Lung (tissue), 12 donors: ENCODE data around the gene PCDHA4. TPM values are rescaled to one million over a fixed set of nuclear protein-coding genes. Genes with fewer than 3 reads are reported as not detected.
"Not testable (repeated sequence)": the region's sequence is repeated elsewhere in the genome, so short reads cannot be mapped to it uniquely, and the experiment has no call there.

Experiments
- ATAC-seq: fragments of 200-7000 bp; cut with Tn5 transposase; one replicate; pipeline ENCODE4 v1.9.1; 2020; ENCODE audit warnings: moderate number of reproducible peaks; ENCODE audit not compliant: insufficient read depth, low FRiP score
- DNase-seq, 3 donors: peaks; one replicate each; pipeline ENCODE4 v3.0.0-alpha.2; 2013 to 2017
- H3K27ac ChIP-seq, 2 donors: one replicate each; pipeline ENCODE4 v1.5.1; 2013; ENCODE audit warnings: mild to moderate bottlenecking in 2 of 2, moderate library complexity in 2 of 2, control low read depth in 1 of 2, inconsistent platforms in 1 of 2, low read depth in 1 of 2, low read length in 1 of 2
- H3K27me3 ChIP-seq, 3 donors: one replicate each; pipeline ENCODE4 v1.5.1; 2013; ENCODE audit warnings: low read length in 2 of 3; ENCODE audit not compliant: control insufficient read depth in 3 of 3, insufficient read depth in 3 of 3
- H3K36me3 ChIP-seq, 4 donors: one replicate each; pipeline ENCODE4 v1.5.1; 2013; ENCODE audit warnings: low read length in 4 of 4, mild to moderate bottlenecking in 1 of 4, moderate library complexity in 1 of 4; ENCODE audit not compliant: control insufficient read depth in 4 of 4, insufficient read depth in 4 of 4
- H3K4me1 ChIP-seq, 5 donors: one replicate each; pipeline ENCODE4 v1.5.1; 2013; ENCODE audit warnings: low read length in 5 of 5, mild to moderate bottlenecking in 2 of 5, moderate library complexity in 1 of 5; ENCODE audit not compliant: control insufficient read depth in 5 of 5, insufficient read depth in 5 of 5
- H3K4me3 ChIP-seq: one replicate; pipeline ENCODE4 v1.5.1; 2013; ENCODE audit warnings: mild to moderate bottlenecking, control low read depth, moderate library complexity
- H3K9ac ChIP-seq, 2 donors: one replicate each; pipeline ENCODE4 v1.5.1; 2013; ENCODE audit warnings: low read length in 2 of 2, control low read depth in 1 of 2; ENCODE audit not compliant: insufficient read depth in 1 of 2
- H3K9me3 ChIP-seq, 4 donors: one replicate each; pipeline ENCODE4 v1.5.1; 2013; ENCODE audit warnings: low read length in 3 of 4, mild to moderate bottlenecking in 1 of 4, moderate library complexity in 1 of 4; ENCODE audit not compliant: control insufficient read depth in 4 of 4, insufficient read depth in 3 of 4
- WGBS, 2 donors: extraction: QIAGEN DNeasy Blood & Tissue Kit; methylation state at CpG; one replicate each; pipeline ENCODE4 v1.1.7; 2013; 5-methylcytosine and 5-hydroxymethylcytosine counted together
- polyA plus RNA-seq, 2 donors: library from polyadenylated mRNA; stranded (reverse); fragments of 200-250 nt; gene quantifications; one replicate each; pipeline ENCODE4 v1.2.1, GENCODE V29; 2013
- total RNA-seq, 2 donors: library from RNA; depleted of rRNA in 1 of 2; stranded (reverse); fragments of >200 nt in 1 of 2; gene quantifications; one replicate each; pipeline ENCODE4 v1.2.1, GENCODE V29; 2014 to 2021
- TF ChIP-seq, protein P1 (sequence below): IDR thresholded peaks from 2 replicates; pipeline ENCODE4 v1.5.1; 2012; ENCODE audit warnings: mild to moderate bottlenecking; ENCODE audit errors: control extremely low read depth, extremely low read depth
- donor health status: control.
- donor health status: control.
- donor health status: Bipolar disorder and iron deficiency.
- donor health status: healthy.
- donor health status: DM: yes; HTN: yes; CAD: no.

PCDHA4 gene
- total and polyA plus RNA-seq, 4 donors = 0.26 to 2.9 (median 1.0) TPM

DNA sequence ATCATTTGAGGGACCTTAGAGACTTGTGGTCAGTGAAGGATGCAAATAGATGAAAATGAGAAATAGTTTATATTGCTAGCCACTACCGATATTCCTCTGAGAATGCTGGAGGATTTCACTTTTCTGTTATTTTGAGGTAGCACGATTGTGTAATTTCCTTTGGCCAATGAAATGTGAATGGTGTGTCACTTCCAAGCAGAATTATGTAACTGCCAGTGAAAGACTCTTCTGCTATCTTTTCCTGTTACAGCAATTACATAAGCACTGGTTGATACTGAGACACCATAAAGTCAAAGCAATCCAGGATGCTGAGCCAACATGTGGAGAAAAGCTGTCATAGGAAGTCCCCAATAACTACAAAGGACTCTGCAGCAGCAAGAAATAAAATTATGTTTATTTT, 15.8 kb upstream of the PCDHA4 start:
- H3K27ac ChIP-seq = no peak overlapping the region
- DNase-seq = no peak
- ATAC-seq = no peak
- no peak overlapping the region for H3K9ac ChIP-seq
- no peaks in the 10 kb centered on the region for H3K36me3 ChIP-seq
- no peak overlapping the region for H3K4me3 ChIP-seq
- TF ChIP-seq, protein P1, sequence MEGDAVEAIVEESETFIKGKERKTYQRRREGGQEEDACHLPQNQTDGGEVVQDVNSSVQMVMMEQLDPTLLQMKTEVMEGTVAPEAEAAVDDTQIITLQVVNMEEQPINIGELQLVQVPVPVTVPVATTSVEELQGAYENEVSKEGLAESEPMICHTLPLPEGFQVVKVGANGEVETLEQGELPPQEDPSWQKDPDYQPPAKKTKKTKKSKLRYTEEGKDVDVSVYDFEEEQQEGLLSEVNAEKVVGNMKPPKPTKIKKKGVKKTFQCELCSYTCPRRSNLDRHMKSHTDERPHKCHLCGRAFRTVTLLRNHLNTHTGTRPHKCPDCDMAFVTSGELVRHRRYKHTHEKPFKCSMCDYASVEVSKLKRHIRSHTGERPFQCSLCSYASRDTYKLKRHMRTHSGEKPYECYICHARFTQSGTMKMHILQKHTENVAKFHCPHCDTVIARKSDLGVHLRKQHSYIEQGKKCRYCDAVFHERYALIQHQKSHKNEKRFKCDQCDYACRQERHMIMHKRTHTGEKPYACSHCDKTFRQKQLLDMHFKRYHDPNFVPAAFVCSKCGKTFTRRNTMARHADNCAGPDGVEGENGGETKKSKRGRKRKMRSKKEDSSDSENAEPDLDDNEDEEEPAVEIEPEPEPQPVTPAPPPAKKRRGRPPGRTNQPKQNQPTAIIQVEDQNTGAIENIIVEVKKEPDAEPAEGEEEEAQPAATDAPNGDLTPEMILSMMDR = no peak
- WGBS, 2 donors = 32 to 34% methylated on average over 2 of the region's 2 CpGs
- H3K9me3 ChIP-seq = peaks cover 0 to 34% (median 22%) of the 10 kb centered on the region in 4 donors
- H3K4me1 ChIP-seq = no peaks in the 10 kb centered on the region
- peaks cover 0 to 9% (median 0%) of the 10 kb centered on the region in 3 donors for H3K27me3 ChIP-seq

DNA sequence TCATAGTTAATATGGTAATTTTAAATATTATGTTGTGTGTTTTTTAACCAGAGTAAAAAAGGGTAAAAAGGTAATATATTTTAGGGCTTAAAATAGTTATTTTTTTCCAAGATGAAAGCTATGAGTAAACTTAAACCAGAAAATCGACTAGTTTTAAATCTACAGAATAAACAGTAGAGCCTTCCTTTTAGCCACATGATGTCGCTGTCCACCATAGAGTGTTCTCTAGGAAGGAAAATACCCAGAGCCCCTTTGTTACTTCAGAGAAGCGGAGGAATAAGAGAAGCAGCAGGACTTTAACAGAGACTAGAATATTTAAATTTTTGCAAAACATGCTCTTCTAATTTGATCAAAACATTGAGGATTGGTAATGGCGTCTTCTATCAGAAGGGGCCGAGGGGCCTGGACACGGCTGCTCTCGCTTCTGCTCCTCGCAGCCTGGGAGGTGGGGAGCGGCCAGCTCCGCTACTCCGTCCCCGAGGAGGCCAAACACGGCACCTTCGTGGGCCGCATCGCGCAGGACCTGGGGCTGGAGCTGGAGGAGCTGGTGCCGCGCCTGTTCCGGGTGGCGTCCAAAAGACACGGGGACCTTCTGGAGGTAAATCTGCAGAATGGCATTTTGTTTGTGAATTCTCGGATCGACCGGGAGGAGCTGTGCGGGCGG, 12.1 kb upstream of the PCDHA4 start, which contains the start of gene PCDHA2:
Gene PCDHA2 (plus strand): TSS at position 258 of the 664 bp plus-strand sequence.
- Histone ChIP-seq H3K9me3 (peaks cover 0 to 24% (median 14%) of the 10 kb centered on the region in 4 donors), H3K27me3 (peaks cover 0 to 3% (median 0%) of the 10 kb centered on the region in 3 donors), H3K36me3 (no peaks in the 10 kb centered on the region), H3K27ac (no peak within 1 kb of the TSS), H3K4me3 (no peak within 1 kb of the TSS), H3K4me1 (no peaks in the 10 kb centered on the region), H3K9ac (no peak within 1 kb of the TSS)
- TF ChIP-seq, protein P1 = no peak
- ATAC-seq = no peak
- DNase-seq = peak in 1 of 3 donors; percentile 11
- 20% methylated on average over 27 of the region's 27 CpGs for WGBS, 2 donors

DNA sequence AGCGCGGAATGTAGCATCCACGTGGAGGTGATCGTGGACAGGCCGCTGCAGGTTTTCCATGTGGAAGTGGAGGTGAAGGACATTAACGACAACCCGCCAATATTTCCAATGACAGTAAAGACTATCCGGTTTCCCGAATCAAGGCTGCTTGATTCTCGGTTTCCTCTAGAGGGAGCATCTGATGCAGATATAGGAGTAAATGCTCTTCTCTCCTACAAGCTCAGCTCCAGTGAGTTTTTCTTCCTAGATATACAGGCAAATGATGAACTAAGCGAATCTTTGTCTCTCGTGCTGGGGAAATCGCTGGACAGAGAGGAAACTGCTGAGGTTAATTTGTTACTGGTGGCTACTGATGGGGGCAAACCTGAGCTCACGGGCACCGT, 11.6 kb upstream of the PCDHA4 start:
- peaks cover 0 to 3% (median 0%) of the 10 kb centered on the region in 3 donors for H3K27me3 ChIP-seq
- H3K9me3 ChIP-seq = peaks cover 0 to 20% (median 14%) of the 10 kb centered on the region in 4 donors
- WGBS, 2 donors = 20 to 25% methylated on average over 15 of the region's 15 CpGs

DNA sequence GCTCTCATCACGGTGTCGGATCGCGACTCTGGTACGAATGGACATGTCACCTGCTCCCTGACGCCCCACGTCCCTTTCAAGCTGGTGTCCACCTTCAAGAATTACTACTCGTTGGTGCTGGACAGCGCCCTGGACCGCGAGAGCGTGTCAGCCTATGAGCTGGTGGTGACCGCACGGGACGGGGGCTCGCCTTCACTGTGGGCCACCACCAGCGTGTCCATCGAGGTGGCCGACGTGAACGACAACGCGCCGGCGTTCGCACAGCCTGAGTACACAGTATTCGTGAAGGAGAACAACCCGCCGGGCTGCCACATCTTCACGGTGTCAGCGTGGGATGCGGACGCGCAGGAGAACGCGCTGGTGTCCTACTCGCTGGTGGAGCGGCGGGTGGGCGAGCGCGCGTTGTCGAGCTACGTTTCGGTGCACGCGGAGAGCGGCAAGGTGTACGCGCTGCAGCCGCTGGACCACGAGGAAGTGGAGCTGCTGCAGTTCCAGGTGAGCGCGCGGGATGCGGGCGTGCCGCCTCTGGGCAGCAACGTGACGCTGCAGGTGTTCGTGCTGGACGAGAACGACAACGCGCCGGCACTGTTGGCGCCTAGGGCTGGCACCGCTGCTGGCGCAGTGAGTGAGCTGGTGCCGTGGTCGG, 10.7 kb upstream of the PCDHA4 start:
- H3K9ac ChIP-seq, H3K36me3 ChIP-seq, H3K27me3 ChIP-seq, ATAC-seq, H3K4me1 ChIP-seq, H3K4me3 ChIP-seq, DNase-seq, H3K27ac ChIP-seq: not testable (repeated sequence)
- WGBS, 2 donors = 53 to 61% methylated on average over 68 to 72 of the region's 72 CpGs
- H3K9me3 ChIP-seq = peaks cover 0 to 21% (median 13%) of the 10 kb centered on the region in 4 donors

More for the DNA sequence above, 11.6 kb upstream of the PCDHA4 start:
- TF ChIP-seq, protein P1 = no peak
- H3K27ac ChIP-seq = no peak overlapping the region
- H3K4me3 ChIP-seq = no peak overlapping the region
- ATAC-seq = no peak
- no peaks in the 10 kb centered on the region for H3K4me1 ChIP-seq
- no peaks in the 10 kb centered on the region for H3K36me3 ChIP-seq
- peak in 1 of 3 donors; percentile 6 for DNase-seq
- H3K9ac ChIP-seq = no peak overlapping the region
